Liver (tissue), 9 donors: ENCODE results near the gene SGIP1. TPM values are rescaled to one million over a fixed set of nuclear protein-coding genes. Genes with fewer than 3 reads are reported as not detected.

Experiments used
- DNase-seq: peaks from one replicate; pipeline ENCODE4 v3.0.0-alpha.2; 2017; ENCODE audit warnings: low spot score
- H3K27ac ChIP-seq, 2 donors: one replicate each; pipeline ENCODE4 v1.7.0; 2013; ENCODE audit warnings: inconsistent platforms in 2 of 2, low read length in 2 of 2, control low read depth in 1 of 2, low read depth in 1 of 2, mild to moderate bottlenecking in 1 of 2
- H3K27me3 ChIP-seq, 4 donors: one replicate each; pipeline versions ENCODE4 v1.6.1 to v1.7.0; 2013; ENCODE audit warnings: low read length in 3 of 4, inconsistent platforms in 1 of 4, mild to moderate bottlenecking in 1 of 4, moderate library complexity in 1 of 4; ENCODE audit not compliant: control insufficient read depth in 4 of 4, insufficient read depth in 4 of 4
- H3K36me3 ChIP-seq, 4 donors: one replicate each; pipeline versions ENCODE4 v1.6.1 to v1.7.0; 2013; ENCODE audit warnings: low read length in 3 of 4, mild to moderate bottlenecking in 3 of 4, low read depth in 1 of 4, moderate library complexity in 1 of 4; ENCODE audit not compliant: control insufficient read depth in 4 of 4, insufficient read depth in 3 of 4
- H3K4me1 ChIP-seq, 4 donors: one replicate each; pipeline versions ENCODE4 v1.6.1 to v1.7.0; 2013; ENCODE audit warnings: low read length in 3 of 4, mild to moderate bottlenecking in 3 of 4, moderate library complexity in 1 of 4; ENCODE audit not compliant: control insufficient read depth in 4 of 4, insufficient read depth in 4 of 4
- H3K4me3 ChIP-seq, 3 donors: one replicate each; pipeline versions ENCODE4 v1.6.1 to v1.7.0; 2013; ENCODE audit warnings: low read length in 3 of 3, control low read depth in 1 of 3, low read depth in 1 of 3, mild to moderate bottlenecking in 1 of 3
- H3K9ac ChIP-seq, 2 donors: one replicate each; pipeline ENCODE4 v1.7.0; 2013; ENCODE audit warnings: low read length in 2 of 2, mild to moderate bottlenecking in 2 of 2, moderate library complexity in 2 of 2, control low read depth in 1 of 2, low read depth in 1 of 2
- H3K9me3 ChIP-seq, 4 donors: one replicate each; pipeline versions ENCODE4 v1.6.1 to v1.7.0; 2013; ENCODE audit warnings: low read length in 3 of 4; ENCODE audit not compliant: control insufficient read depth in 4 of 4
- CTCF ChIP-seq: fragments of 150-350 bp; IDR thresholded peaks from 2 replicates; pipeline ENCODE4 v1.5.1; 2017; ENCODE audit warnings: improper control_type of control experiment, low read depth, low read length; ENCODE audit not compliant: missing input control
- EGR1 ChIP-seq, 2 donors: IDR thresholded peaks; 2 replicates each; pipeline ENCODE4 v1.6.1; 2016 to 2018; ENCODE audit warnings: antibody characterized with exemption in 2 of 2, low read depth in 2 of 2
- FOXA1 ChIP-seq: IDR thresholded peaks from 2 replicates; pipeline ENCODE4 v1.6.1; 2016; ENCODE audit warnings: antibody characterized with exemption
- FOXA2 ChIP-seq: IDR thresholded peaks from 2 replicates; pipeline ENCODE4 v1.6.1; 2016; ENCODE audit warnings: antibody characterized with exemption
- GABPA ChIP-seq, 2 donors: IDR thresholded peaks in 1 of 2; conservative IDR thresholded peaks in 1 of 2; 2 replicates each; pipeline ENCODE4 v1.6.1; 2016; ENCODE audit warnings: antibody characterized with exemption in 2 of 2, mild to moderate bottlenecking in 1 of 2, moderate library complexity in 1 of 2
- HNF4A ChIP-seq, 2 donors: conservative IDR thresholded peaks; 2 replicates each; pipeline ENCODE4 v1.6.1; 2016; ENCODE audit warnings: antibody characterized with exemption in 2 of 2, mild to moderate bottlenecking in 2 of 2
- HNF4G ChIP-seq: IDR thresholded peaks from 2 replicates; pipeline ENCODE4 v1.6.1; 2016; ENCODE audit warnings: antibody characterized with exemption
- JUND ChIP-seq, 2 donors: IDR thresholded peaks; 2 replicates each; pipeline ENCODE4 v1.6.1; 2016; ENCODE audit warnings: antibody characterized with exemption in 2 of 2
- MAX ChIP-seq: IDR thresholded peaks from 2 replicates; pipeline ENCODE4 v1.6.1; 2016; ENCODE audit warnings: antibody characterized with exemption
- NR2F2 ChIP-seq: IDR thresholded peaks from 2 replicates; pipeline ENCODE4 v1.6.1; 2016; ENCODE audit warnings: antibody characterized with exemption
- RAD21 ChIP-seq, 2 donors: IDR thresholded peaks; 2 replicates each; pipeline ENCODE4 v1.6.1; 2016; ENCODE audit warnings: antibody characterized with exemption in 2 of 2, mild to moderate bottlenecking in 2 of 2
- REST ChIP-seq: IDR thresholded peaks from 2 replicates; pipeline ENCODE4 v1.6.1; 2016; ENCODE audit warnings: antibody characterized with exemption, mild to moderate bottlenecking
- YY1 ChIP-seq: IDR thresholded peaks from 2 replicates; pipeline ENCODE4 v1.6.1; 2016; ENCODE audit warnings: antibody characterized with exemption, mild to moderate bottlenecking
- ZBTB33 ChIP-seq: IDR thresholded peaks from 2 replicates; pipeline ENCODE4 v1.6.1; 2016; ENCODE audit warnings: antibody characterized with exemption
- WGBS: extraction: QIAGEN DNeasy Blood & Tissue Kit; methylation state at CpG from one replicate; pipeline ENCODE4 v1.1.7; 2013; 5-methylcytosine and 5-hydroxymethylcytosine counted together
- polyA plus RNA-seq, 2 donors: library from polyadenylated mRNA; stranded (reverse) in 1 of 2; unstranded in 1 of 2; fragments of 200-250 nt in 1 of 2; fragments of >200 nt in 1 of 2; fragmentation: Nextera tagmentation in 1 of 2; extraction: Ambion mirVana in 1 of 2; gene quantifications; one replicate each; pipeline versions ENCODE4 v1.2.1 to v1.2.3, GENCODE V29; 2013 to 2015
- total RNA-seq, 2 donors: library from RNA; depleted of rRNA; stranded (reverse); fragments of >200 nt; gene quantifications; one replicate each; pipeline ENCODE4 v1.2.3, GENCODE V29; 2014
- donor health status: healthy.
- donor health status: healthy.
- donor health status: healthy.
- donor health status: healthy.
- donor health status: healthy.

SGIP1 gene
- total and polyA plus RNA-seq, 4 donors: 0.09 to 2.5 (median 0.38) TPM

GRCh38 chr1:66613187-66613586 is 79.2 kb downstream of the SGIP1 start:
- no peaks in the 10 kb centered on the region for H3K36me3 ChIP-seq
- WGBS: 84% methylated on average over 4 of the region's 4 CpGs
- no peaks in the 10 kb centered on the region for H3K27me3 ChIP-seq
- no peak overlapping the region for H3K4me3 ChIP-seq
- no peak overlapping the region for H3K27ac ChIP-seq
- no peak for DNase-seq
- no peaks in the 10 kb centered on the region for H3K4me1 ChIP-seq
- TF ChIP-seq RAD21 (IDR thresholded peaks at IDR 0.05) (no peak), FOXA1 (no peak), JUND (IDR thresholded peaks at IDR 0.05) (no peak), FOXA2 (no peak), CTCF (no peak), HNF4G (no peak), GABPA (IDR thresholded peaks at IDR 0.05 in 1 of 2, conservative IDR thresholded peaks at IDR 0.05 in 1 of 2) (no peak), YY1 (no peak), NR2F2 (no peak), EGR1 (IDR thresholded peaks at IDR 0.05; ENCODE audit: low read depth in 2 of 2) (no peak), REST (no peak), ZBTB33 (no peak), MAX (no peak), HNF4A (conservative IDR thresholded peaks at IDR 0.05) (no peak)
- no peaks in the 10 kb centered on the region for H3K9me3 ChIP-seq
- no peak overlapping the region for H3K9ac ChIP-seq

- TF ChIP-seq FOXA2 (no peak), HNF4G (no peak)
- H3K4me3 ChIP-seq: no peak overlapping the region
- no peaks in the 10 kb centered on the region for H3K4me1 ChIP-seq
- no peak for DNase-seq
- no peak overlapping the region for H3K9ac ChIP-seq
- 91% methylated on average over 4 of the region's 4 CpGs for WGBS
- H3K9me3 ChIP-seq: no peaks in the 10 kb centered on the region
- no peaks in the 10 kb centered on the region for H3K27me3 ChIP-seq
- H3K36me3 ChIP-seq: no peaks in the 10 kb centered on the region
- H3K27ac ChIP-seq: no peak overlapping the region
These were observed 83.6 kb downstream of the SGIP1 start for GRCh38 chr1:66617362-66618184.
